GM21717 (cell line): Measurements from ENCODE around the gene ITGA1.
"Not testable (repeated sequence)": the region's sequence is repeated elsewhere in the genome, so short reads cannot be mapped to it uniquely, and the experiment has no call there.

Source experiments
- ATAC-seq: cut with Tn5 transposase; IDR thresholded peaks from one replicate; pipeline ENCODE4 v1.9.1; 2021; ENCODE audit warnings: mild to moderate bottlenecking, moderate library complexity; ENCODE audit not compliant: unreplicated experiment

Gene ITGA1

DNA sequence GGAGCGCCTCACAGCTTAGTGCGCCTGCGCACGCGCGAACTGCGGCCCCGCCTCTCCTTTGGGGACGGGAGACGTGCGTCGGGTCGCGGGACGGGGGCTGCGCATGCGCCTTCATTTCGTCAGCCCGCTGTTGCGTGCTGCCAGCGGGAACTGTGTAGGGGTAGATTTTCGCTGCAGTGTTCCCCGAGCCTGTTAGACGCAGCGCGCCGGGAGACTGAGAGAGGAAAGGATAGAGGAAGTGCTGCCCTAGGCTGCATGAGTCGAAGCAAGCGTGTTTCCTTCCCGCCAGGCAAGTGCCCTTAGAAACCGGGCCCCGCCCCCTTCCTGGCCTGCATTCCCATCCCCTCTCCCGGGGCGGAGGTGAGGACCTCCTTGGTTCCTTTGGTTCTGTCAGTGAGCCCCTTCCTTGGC is 12.3 kb downstream of the ITGA1 start:
- ATAC-seq: peak; percentile 84

- ATAC-seq: peak; percentile 48
Measured at GRCh38 chr5:52800394-52801213, 12.9 kb downstream of the ITGA1 start.

DNA sequence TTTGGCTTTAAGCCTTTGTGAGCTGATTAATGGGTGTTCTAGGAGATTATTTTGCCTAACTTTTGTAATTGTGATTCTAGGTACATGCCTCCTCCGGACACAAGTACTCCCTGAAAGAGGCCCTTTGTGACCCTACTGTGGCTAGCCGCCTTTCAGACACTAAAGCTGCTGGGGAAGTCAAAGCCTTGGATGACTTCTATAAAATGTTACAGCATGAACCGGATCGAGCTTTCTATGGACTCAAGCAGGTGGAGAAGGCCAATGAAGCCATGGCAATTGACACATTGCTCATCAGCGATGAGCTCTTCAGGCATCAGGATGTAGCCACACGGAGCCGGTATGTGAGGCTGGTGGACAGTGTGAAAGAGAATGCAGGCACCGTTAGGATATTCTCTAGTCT is 13.6 kb downstream of the ITGA1 start:
- ATAC-seq: no peak

GRCh38 chr5:52802272-52802973 is 14.7 kb downstream of the ITGA1 start:
- ATAC-seq: no peak

GRCh38 chr5:52802974-52803336 is 15.2 kb downstream of the ITGA1 start:
- ATAC-seq: no peak

DNA sequence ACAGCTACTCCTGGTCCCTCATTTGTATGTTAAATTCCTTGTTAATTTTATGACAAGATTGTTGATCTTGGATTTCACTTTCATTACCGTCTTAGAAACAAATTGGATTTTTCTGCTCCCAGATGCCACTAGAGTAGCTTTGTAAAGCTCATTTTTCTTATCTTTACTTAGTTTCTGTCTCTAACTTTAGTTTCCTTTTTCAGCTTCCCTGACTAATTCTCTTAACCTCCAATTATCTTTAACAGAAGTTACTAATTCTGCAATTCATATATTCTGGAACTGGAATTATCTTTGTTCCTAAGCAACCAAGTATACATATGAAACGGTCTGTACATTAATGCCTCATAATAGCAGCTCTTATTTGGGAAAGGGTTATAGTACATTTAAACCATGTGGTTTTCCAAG is 16.7 kb downstream of the ITGA1 start:
- no peak for ATAC-seq

- ATAC-seq: no peak
Measured at GRCh38 chr5:52804981-52805380, 17.3 kb downstream of the ITGA1 start.

DNA sequence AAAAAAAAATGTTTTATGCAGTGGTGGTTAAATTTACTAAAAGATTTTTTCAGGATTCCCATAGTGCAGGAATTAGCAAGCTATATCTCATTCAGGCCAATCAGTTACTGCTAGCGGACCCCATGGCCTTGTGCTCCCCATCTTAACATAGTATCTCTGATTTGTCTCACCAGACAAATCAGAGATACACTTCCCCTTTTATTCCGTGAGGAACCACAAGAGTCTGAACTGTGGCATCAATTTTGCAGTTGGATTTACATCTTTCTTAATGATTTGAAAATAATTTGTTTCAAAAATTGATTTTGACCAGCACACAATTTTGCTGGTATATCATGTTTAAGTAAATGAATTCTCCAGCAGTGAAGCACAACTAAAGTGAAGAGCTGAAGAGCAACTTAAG is 17.9 kb downstream of the ITGA1 start:
- ATAC-seq: no peak

GRCh38 chr5:52807037-52807436 is 19.3 kb downstream of the ITGA1 start:
- ATAC-seq: no peak

- ATAC-seq: no peak
Measured at GRCh38 chr5:52807723-52808122, 20.0 kb downstream of the ITGA1 start.

DNA sequence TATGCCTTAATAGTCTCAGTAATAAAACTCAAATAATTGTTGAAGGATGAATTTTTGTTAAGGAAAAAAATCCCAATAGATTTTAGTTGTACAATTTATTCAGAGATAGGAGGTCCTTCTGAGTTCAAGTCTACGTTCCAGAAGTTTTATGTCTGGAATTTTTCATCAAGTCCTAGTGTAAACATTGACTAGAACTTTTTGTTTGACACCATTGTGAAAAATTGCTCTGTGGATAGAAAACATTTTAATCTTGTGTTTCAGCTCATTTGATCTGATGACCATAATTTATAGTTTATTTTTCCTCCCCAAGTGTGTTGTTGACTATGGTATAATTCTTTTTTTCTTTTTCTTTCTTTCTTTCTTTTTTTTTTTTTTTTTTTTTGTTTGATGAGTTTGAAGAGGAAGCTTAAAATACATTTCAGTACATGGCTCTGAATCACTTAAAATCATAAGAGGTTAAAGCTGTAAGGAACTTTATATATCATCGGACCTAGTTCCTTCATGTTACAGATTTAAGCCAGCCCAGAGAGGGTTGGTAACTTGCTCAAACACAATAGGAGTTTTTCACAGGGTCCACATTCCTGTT is 20.7 kb downstream of the ITGA1 start:
- no peak for ATAC-seq

DNA sequence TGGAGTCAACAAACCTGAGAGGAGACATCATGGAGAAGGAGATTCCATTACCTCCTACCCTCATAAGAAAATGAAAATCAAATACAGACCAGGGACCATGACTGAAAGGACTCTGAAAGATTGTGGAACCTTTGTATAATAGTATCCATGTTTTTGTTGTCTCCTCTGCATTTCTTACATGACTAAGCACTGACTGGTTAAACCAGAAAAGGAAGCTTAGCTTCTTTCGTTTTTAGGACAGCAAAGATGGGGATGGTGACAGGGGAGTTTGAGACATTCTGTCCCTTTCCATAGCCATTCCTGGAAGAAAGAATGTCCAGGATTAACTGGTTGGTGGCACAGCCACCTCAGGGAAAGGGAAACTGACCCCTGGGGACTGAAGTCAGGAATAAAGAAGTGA is 22.2 kb downstream of the ITGA1 start:
- ATAC-seq: no peak

DNA sequence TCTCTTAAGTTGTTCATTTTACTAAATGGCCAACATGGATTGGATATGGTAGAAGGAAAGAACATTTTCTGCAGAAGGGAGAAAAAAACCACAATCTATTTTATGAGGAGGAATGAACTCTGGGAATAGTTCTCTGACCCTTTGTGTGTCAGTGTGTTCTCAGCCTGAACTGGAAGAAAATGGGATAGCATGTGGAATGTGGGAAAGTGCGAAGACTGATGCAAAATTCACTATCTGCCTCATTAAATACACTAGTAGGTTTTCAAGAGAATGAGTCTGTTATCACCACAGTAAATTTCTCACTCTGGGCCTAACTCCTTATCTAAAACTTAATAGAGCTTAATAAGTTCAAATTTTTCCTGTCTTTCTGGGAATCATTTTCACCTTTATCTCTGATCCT is 22.7 kb downstream of the ITGA1 start:
- no peak for ATAC-seq

DNA sequence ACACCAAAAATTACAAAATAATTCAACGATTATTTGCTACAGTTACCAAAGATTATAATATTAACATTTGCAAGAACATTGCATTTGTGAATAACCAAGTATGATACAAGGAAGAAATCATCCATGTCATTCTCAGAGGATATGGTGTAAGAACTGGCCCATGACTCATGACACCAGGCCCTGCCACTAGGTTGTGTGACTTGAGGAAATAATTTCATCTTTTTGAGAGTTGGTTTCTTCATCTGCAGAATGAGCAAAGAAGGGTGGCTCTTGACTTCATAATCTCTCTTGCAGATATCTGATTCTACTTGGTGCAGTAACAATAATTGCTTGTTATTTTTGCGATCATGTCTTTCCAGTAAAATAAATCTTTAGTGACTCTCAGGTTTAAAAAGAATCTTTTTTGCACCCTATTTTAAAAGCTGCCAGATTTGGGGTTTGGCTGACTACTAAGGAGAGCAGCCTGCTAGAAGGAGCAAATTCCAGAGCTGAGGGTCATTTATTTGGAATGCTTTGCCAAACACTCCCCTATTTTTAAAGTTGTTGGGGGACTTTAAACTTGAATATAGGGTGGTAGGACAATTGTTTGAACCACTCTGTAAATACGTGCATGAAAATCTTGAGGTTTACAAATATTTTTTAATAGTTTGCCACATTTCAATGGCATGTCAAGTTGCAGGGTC is 23.5 kb downstream of the ITGA1 start:
- ATAC-seq: no peak

GRCh38 chr5:52814352-52815148 is 26.8 kb downstream of the ITGA1 start:
- no peak for ATAC-seq

- no peak for ATAC-seq
Measured at GRCh38 chr5:52817818-52818217, 30.1 kb downstream of the ITGA1 start.

DNA sequence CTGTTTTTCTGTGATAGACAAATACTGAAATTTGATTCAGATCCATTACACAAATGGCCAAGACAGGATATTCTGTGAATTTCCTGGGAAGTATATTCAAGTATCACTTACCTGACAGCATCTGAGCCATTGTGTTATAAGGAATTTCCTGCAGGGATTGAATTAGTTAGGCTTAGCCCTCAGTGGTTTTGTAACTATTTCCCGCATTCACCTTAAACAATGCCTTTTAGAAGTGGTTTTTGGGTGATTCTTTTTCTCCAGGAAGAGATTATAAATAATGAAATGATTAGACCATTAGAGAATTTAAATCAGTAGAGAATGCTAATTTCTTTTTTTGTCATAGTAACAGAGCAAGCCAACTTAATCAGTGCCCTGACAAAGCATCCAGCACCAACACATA is 30.6 kb downstream of the ITGA1 start:
- ATAC-seq: no peak

GRCh38 chr5:52818807-52819206 is 31.1 kb downstream of the ITGA1 start:
- not testable (repeated sequence) for ATAC-seq

- no peak for ATAC-seq
Measured at GRCh38 chr5:52821901-52822300, 34.2 kb downstream of the ITGA1 start.

GRCh38 chr5:52822437-52822836 is 34.7 kb downstream of the ITGA1 start:
- ATAC-seq: no peak

- no peak for ATAC-seq
Measured at GRCh38 chr5:52824827-52825226, 37.1 kb downstream of the ITGA1 start.
